ENCODE measurements around the gene AFF3. TPM values are rescaled to one million over a fixed set of nuclear protein-coding genes. Genes with fewer than 3 reads are reported as not detected.

The AFF3 gene
- total and polyA plus RNA-seq, 10 of the 15 experiments (the other 5 are each of a cell fraction or from before 2014, with no cell fraction given) = 0.26 to 5.5 (median 3.0) TPM

- Histone ChIP-seq H3K4me3 (no peak overlapping the region), H4K20me1 (ENCODE audit: control insufficient read depth, insufficient read depth) (no peaks in the 10 kb centered on the region), H3K27ac (ENCODE audit: control insufficient read depth, insufficient read depth) (no peak overlapping the region), H3K4me1 (ENCODE audit: control insufficient read depth, insufficient read depth, low read length) (no peaks in the 10 kb centered on the region), H3K27me3 (replicated peaks in 1 of 2; ENCODE audit: control insufficient read depth in 2 of 2, insufficient read depth in 2 of 2, low read length in 1 of 2) (no peaks in the 10 kb centered on the region; a peak in 2 of 4 replicates), H3K9ac (ENCODE audit: control insufficient read depth, insufficient read depth, low read length) (no peak overlapping the region), H3K36me3 (ENCODE audit: control insufficient read depth in 2 of 2, insufficient read depth in 2 of 2, low read length in 1 of 2) (no peaks in the 10 kb centered on the region), H2AFZ (ENCODE audit: control insufficient read depth, low read depth, low read length) (no peak overlapping the region), H3K79me2 (ENCODE audit: control insufficient read depth, insufficient read depth, low read length) (no peaks in the 10 kb centered on the region), H3K4me2 (ENCODE audit: control insufficient read depth, insufficient read depth) (no peak overlapping the region), H3K9me3 (replicated peaks; ENCODE audit: control insufficient read depth, insufficient read depth, low read length) (no peaks in the 10 kb centered on the region)
- ChIA-PET RAD21 (ENCODE audit: unreplicated experiment) (interaction anchor here (0.8 to 2.6 kb wide), 7 partner anchors 12 to 903 kb away, joined by 3 to 8 read pairs (median 4); no protein-coding TSS in a partner anchor), CTCF (interaction anchor here (0.6 to 3.0 kb wide), 16 partner anchors 10 to 1040 kb away, joined by 3 to 30 read pairs (median 4); no protein-coding TSS in a partner anchor), POLR2A (interaction anchor here (0.5 kb wide), 1 partner anchor 36 kb away, joined by 4 read pairs; no protein-coding TSS in a partner anchor), SMC1A (ENCODE audit: uncharacterized antibody, unreplicated experiment) (interaction anchor here (0.6 to 2.3 kb wide), 3 partner anchors 703 to 1454 kb away, joined by 4 to 16 read pairs (median 4); no protein-coding TSS in a partner anchor)
- in situ Hi-C loops (cut with MboI) = loop anchor here (5.0 kb wide), 1 partner anchor 688 kb away; no protein-coding TSS in a partner anchor
- FAIRE-seq (peak; percentile 91), ATAC-seq (peak; percentile 99), DNase-seq (ENCODE audit: low read depth, low spot score) (no peak)
- WGBS (ENCODE audit: insufficient coverage, insufficient replicate concordance, low lambda C conversion rate, missing lambda C conversion rate) = 3% methylated on average over 17 of the region's 17 CpGs
- intact Hi-C loops (cut with micrococcal nuclease; ENCODE audit: unreplicated experiment) = loop anchor here (1.0 to 5.0 kb wide), 5 partner anchors 133 to 823 kb away; no protein-coding TSS in a partner anchor
- BruUV-seq (replicated peaks) = no TSS peak
- no peak for TF ChIP-seq IKZF2 (IDR thresholded peaks at IDR 0.05)
- no peak for TF ChIP-seq BCL11A (IDR thresholded peaks at IDR 0.05; ENCODE audit: low read depth, low read length)
- TF ChIP-seq PML (IDR thresholded peaks at IDR 0.05; ENCODE audit: low read length) = no peak
- no peak for TF ChIP-seq KAT2A (conservative IDR thresholded peaks at IDR 0.05; ENCODE audit: control insufficient read depth, low read depth, low read length)
- no peak for TF ChIP-seq RCOR1 (conservative IDR thresholded peaks at IDR 0.05; ENCODE audit: low read depth, low read length)
- TF ChIP-seq CREB1 (IDR thresholded peaks at IDR 0.05; ENCODE audit: low read depth) = no peak
- TF ChIP-seq YY1 (IDR thresholded peaks at IDR 0.05; ENCODE audit: low read depth, low read length) = peak; percentile 73
- TF ChIP-seq, protein P1, sequence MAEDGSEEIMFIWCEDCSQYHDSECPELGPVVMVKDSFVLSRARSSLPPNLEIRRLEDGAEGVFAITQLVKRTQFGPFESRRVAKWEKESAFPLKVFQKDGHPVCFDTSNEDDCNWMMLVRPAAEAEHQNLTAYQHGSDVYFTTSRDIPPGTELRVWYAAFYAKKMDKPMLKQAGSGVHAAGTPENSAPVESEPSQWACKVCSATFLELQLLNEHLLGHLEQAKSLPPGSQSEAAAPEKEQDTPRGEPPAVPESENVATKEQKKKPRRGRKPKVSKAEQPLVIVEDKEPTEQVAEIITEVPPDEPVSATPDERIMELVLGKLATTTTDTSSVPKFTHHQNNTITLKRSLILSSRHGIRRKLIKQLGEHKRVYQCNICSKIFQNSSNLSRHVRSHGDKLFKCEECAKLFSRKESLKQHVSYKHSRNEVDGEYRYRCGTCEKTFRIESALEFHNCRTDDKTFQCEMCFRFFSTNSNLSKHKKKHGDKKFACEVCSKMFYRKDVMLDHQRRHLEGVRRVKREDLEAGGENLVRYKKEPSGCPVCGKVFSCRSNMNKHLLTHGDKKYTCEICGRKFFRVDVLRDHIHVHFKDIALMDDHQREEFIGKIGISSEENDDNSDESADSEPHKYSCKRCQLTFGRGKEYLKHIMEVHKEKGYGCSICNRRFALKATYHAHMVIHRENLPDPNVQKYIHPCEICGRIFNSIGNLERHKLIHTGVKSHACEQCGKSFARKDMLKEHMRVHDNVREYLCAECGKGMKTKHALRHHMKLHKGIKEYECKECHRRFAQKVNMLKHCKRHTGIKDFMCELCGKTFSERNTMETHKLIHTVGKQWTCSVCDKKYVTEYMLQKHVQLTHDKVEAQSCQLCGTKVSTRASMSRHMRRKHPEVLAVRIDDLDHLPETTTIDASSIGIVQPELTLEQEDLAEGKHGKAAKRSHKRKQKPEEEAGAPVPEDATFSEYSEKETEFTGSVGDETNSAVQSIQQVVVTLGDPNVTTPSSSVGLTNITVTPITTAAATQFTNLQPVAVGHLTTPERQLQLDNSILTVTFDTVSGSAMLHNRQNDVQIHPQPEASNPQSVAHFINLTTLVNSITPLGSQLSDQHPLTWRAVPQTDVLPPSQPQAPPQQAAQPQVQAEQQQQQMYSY (CRISPR knock-in tag; IDR thresholded peaks at IDR 0.05) = no peak
- peak; percentile 25; the same call in 1 of the 2 replicates for TF ChIP-seq ZNF24 (IDR thresholded peaks at IDR 0.05)
- TF ChIP-seq KDM1A (IDR thresholded peaks at IDR 0.05; ENCODE audit: borderline replicate concordance) = no peak
- no peak for TF ChIP-seq HDAC2 (IDR thresholded peaks at IDR 0.05)
- TF ChIP-seq, protein P2, sequence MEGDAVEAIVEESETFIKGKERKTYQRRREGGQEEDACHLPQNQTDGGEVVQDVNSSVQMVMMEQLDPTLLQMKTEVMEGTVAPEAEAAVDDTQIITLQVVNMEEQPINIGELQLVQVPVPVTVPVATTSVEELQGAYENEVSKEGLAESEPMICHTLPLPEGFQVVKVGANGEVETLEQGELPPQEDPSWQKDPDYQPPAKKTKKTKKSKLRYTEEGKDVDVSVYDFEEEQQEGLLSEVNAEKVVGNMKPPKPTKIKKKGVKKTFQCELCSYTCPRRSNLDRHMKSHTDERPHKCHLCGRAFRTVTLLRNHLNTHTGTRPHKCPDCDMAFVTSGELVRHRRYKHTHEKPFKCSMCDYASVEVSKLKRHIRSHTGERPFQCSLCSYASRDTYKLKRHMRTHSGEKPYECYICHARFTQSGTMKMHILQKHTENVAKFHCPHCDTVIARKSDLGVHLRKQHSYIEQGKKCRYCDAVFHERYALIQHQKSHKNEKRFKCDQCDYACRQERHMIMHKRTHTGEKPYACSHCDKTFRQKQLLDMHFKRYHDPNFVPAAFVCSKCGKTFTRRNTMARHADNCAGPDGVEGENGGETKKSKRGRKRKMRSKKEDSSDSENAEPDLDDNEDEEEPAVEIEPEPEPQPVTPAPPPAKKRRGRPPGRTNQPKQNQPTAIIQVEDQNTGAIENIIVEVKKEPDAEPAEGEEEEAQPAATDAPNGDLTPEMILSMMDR (IDR thresholded peaks at IDR 0.05 in 2 of 3, conservative IDR thresholded peaks at IDR 0.05 in 1 of 3; ENCODE audit: control insufficient read depth in 2 of 3, extremely low read depth in 1 of 3, insufficient read depth in 1 of 3, low read depth in 3 of 3, low read length in 3 of 3) = peak; percentile 93 to 97 (median 96)
- TF ChIP-seq NR2C1 (IDR thresholded peaks at IDR 0.05) = no peak
- peak; percentile 96 for TF ChIP-seq RAD21 (IDR thresholded peaks at IDR 0.05; ENCODE audit: insufficient read depth, low read depth, low read length)
- no peak for TF ChIP-seq CBFB (IDR thresholded peaks at IDR 0.05; ENCODE audit: low read depth)
- TF ChIP-seq SMC3 (IDR thresholded peaks at IDR 0.05; ENCODE audit: borderline replicate concordance, low read length) = peak; percentile 86
- no peak for TF ChIP-seq ASH2L (IDR thresholded peaks at IDR 0.05; ENCODE audit: borderline replicate concordance, low read depth)
- TF ChIP-seq CHD1 (IDR thresholded peaks at IDR 0.05; ENCODE audit: low read depth, low read length) = no peak
- no peak for TF ChIP-seq JUNB (IDR thresholded peaks at IDR 0.05)
- no peak for TF ChIP-seq TCF12 (IDR thresholded peaks at IDR 0.05; ENCODE audit: low read depth, low read length)
These were observed 583.2 kb downstream of the AFF3 start for GRCh38 chr2:99559075-99559662.

Data from GM12878 (cell line).